Measurements from ENCODE around the gene PID1.

DNA sequence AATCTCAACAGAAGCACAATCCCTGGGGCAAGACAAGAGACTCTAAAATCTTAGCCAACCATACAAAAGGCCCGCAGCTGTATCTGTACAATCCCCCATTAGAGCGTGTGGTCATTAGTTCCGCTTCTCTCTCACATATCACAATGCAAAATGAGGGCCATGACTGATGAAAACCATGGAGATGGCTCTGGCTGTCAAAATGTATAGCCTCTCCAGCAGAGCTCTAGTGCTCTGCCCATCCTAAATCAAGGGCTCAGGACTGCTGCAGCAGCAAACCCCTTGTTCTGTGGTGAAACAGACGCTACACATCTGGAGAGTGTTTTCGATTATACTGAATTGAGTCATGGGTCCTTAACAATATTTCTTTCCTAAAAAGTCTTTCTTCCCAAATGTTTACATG lies 221.0 kb downstream of the PID1 start:
- TF ChIP-seq, protein P1, sequence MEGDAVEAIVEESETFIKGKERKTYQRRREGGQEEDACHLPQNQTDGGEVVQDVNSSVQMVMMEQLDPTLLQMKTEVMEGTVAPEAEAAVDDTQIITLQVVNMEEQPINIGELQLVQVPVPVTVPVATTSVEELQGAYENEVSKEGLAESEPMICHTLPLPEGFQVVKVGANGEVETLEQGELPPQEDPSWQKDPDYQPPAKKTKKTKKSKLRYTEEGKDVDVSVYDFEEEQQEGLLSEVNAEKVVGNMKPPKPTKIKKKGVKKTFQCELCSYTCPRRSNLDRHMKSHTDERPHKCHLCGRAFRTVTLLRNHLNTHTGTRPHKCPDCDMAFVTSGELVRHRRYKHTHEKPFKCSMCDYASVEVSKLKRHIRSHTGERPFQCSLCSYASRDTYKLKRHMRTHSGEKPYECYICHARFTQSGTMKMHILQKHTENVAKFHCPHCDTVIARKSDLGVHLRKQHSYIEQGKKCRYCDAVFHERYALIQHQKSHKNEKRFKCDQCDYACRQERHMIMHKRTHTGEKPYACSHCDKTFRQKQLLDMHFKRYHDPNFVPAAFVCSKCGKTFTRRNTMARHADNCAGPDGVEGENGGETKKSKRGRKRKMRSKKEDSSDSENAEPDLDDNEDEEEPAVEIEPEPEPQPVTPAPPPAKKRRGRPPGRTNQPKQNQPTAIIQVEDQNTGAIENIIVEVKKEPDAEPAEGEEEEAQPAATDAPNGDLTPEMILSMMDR (IDR thresholded peaks at IDR 0.05), result no peak
- TF ChIP-seq POLR2A (IDR thresholded peaks at IDR 0.05), result no peak

Measured in lower leg skin (tissue), 3 donors.